GM23338 (cell line): ENCODE measurements around the gene POLK. TPM values are rescaled to one million over a fixed set of nuclear protein-coding genes. Genes with fewer than 3 reads are reported as not detected.

Experiments used
- ATAC-seq: fragments of 200-7000 bp; cut with Tn5 transposase; 3 replicates; pipeline ENCODE4 v1.9.1; 2020
- DNase-seq: peaks from one replicate; pipeline ENCODE4 v3.0.0-alpha.2; 2015; ENCODE audit warnings: low spot score
- H2AFZ ChIP-seq: fragments of 200-600 bp; sonication (generic); 2 replicates; pipeline ENCODE4 v1.8.0; 2016; ENCODE audit warnings: antibody characterized with exemption, mild to moderate bottlenecking, moderate library complexity
- H3F3A ChIP-seq: fragments of 200-600 bp; sonication (generic); replicated peaks from 2 replicates; pipeline ENCODE4 v1.8.0; 2017; ENCODE audit warnings: antibody characterized with exemption, mixed run types, low read depth
- H3K27ac ChIP-seq: fragments of 200-600 bp; sonication (generic); 2 replicates; pipeline ENCODE4 v1.6.1; 2016; ENCODE audit warnings: low read depth
- H3K27me3 ChIP-seq: fragments of 200-600 bp; sonication (generic); 2 replicates; pipeline ENCODE4 v1.8.0; 2016; ENCODE audit warnings: mild to moderate bottlenecking, mixed run types, moderate library complexity; ENCODE audit not compliant: insufficient read depth
- H3K36me3 ChIP-seq: fragments of 200-600 bp; sonication (generic); 2 replicates; pipeline ENCODE4 v1.8.0; 2016; ENCODE audit warnings: mild to moderate bottlenecking; ENCODE audit not compliant: insufficient read depth
- H3K4me1 ChIP-seq: fragments of 200-600 bp; sonication (generic); 2 replicates; pipeline ENCODE4 v1.8.0; 2016; ENCODE audit warnings: mild to moderate bottlenecking, moderate library complexity; ENCODE audit not compliant: insufficient read depth
- H3K4me2 ChIP-seq: fragments of 200-600 bp; sonication (generic); 2 replicates; pipeline ENCODE4 v1.7.1; 2017; ENCODE audit warnings: mixed run types
- H3K4me3 ChIP-seq: fragments of 200-600 bp; sonication (generic); 2 replicates; pipeline ENCODE4 v1.6.1; 2016; ENCODE audit warnings: mixed run types
- H3K79me2 ChIP-seq: fragments of 200-600 bp; sonication (generic); replicated peaks from 2 replicates; pipeline ENCODE4 v1.8.0; 2017; ENCODE audit warnings: mild to moderate bottlenecking; ENCODE audit not compliant: insufficient read depth
- H3K9me2 ChIP-seq: fragments of 200-600 bp; sonication (generic); 2 replicates; pipeline ENCODE4 v1.8.0; 2017; ENCODE audit not compliant: insufficient read depth
- H4K20me1 ChIP-seq: fragments of 200-600 bp; sonication (generic); replicated peaks from 2 replicates; pipeline ENCODE4 v1.8.0; 2017; ENCODE audit warnings: mild to moderate bottlenecking; ENCODE audit not compliant: insufficient read depth
- H3K27ac Mint-ChIP-seq: 2 replicates; pipeline ENCODE4 v1.8.0; 2020; ENCODE audit warnings: inconsistent platforms, mild to moderate bottlenecking, moderate library complexity, mixed read lengths
- H3K27me3 Mint-ChIP-seq: 3 replicates; pipeline ENCODE4 v1.8.0; 2022; ENCODE audit warnings: low read depth, mild to moderate bottlenecking, moderate library complexity, mixed read lengths, inconsistent platforms; ENCODE audit not compliant: insufficient read depth, poor library complexity
- H3K36me3 Mint-ChIP-seq: 3 replicates; pipeline ENCODE4 v1.8.0; 2021; ENCODE audit warnings: low read depth, mild to moderate bottlenecking, inconsistent platforms, moderate library complexity, mixed read lengths
- H3K4me1 Mint-ChIP-seq: 3 replicates; pipeline ENCODE4 v1.8.0; 2020; ENCODE audit warnings: mild to moderate bottlenecking, inconsistent platforms, mixed read lengths
- H3K4me3 Mint-ChIP-seq: 3 replicates; pipeline ENCODE4 v1.8.0; 2021; ENCODE audit warnings: moderate library complexity, mild to moderate bottlenecking, inconsistent platforms, mixed read lengths
- H3K9me3 Mint-ChIP-seq: 3 replicates; pipeline ENCODE4 v1.8.0; 2020; ENCODE audit warnings: moderate library complexity, mild to moderate bottlenecking, inconsistent platforms, mixed read lengths
- CREB1 ChIP-seq: fragments of 250-450 bp; sonication (Bioruptor Pico); IDR thresholded peaks from 2 replicates; pipeline ENCODE4 v1.5.0; 2020; ENCODE audit warnings: low read depth, mild to moderate bottlenecking, moderate library complexity
- EZH2 ChIP-seq: fragments of 200-600 bp; sonication (generic); IDR thresholded peaks from one replicate; pipeline ENCODE4 v1.8.0; 2017; ENCODE audit warnings: antibody characterized with exemption, mild to moderate bottlenecking, low read depth; ENCODE audit not compliant: unreplicated experiment
- EZH2phosphoT487 ChIP-seq: fragments of 200-600 bp; sonication (generic); IDR thresholded peaks from one replicate; pipeline ENCODE4 v1.8.1; 2018; ENCODE audit warnings: antibody characterized with exemption; ENCODE audit not compliant: unreplicated experiment
- POLR2AphosphoS5 ChIP-seq: IDR thresholded peaks from 2 replicates; pipeline ENCODE4 v1.6.1; 2016; ENCODE audit warnings: antibody characterized with exemption, low read depth
- REST ChIP-seq: IDR thresholded peaks from one replicate; pipeline ENCODE4 v1.6.1; 2018; ENCODE audit warnings: antibody characterized with exemption; ENCODE audit not compliant: unreplicated experiment
- STAT1 ChIP-seq: IDR thresholded peaks from one replicate; pipeline ENCODE4 v1.6.1; 2016; ENCODE audit warnings: antibody characterized with exemption; ENCODE audit not compliant: unreplicated experiment
- ZNF331 ChIP-seq: fragments of 250-450 bp; sonication (Bioruptor Pico); IDR thresholded peaks from 2 replicates; pipeline ENCODE4 v1.5.0; 2020; ENCODE audit warnings: low read depth, mild to moderate bottlenecking, moderate library complexity
- polyA plus RNA-seq: library from polyadenylated mRNA; unstranded; fragments of >200 nt; fragmentation: Nextera tagmentation; extraction: Ambion mirVana; gene quantifications from 2 replicates; pipeline ENCODE4 v1.2.1, GENCODE V29; 2016
- total RNA-seq: library from RNA; depleted of rRNA; stranded (reverse); fragments of >200 nt; shearing (Covaris generic); gene quantifications from 2 replicates; pipeline ENCODE4 v1.2.3, GENCODE V29; 2014
- TF ChIP-seq, protein P1 (sequence below): IDR thresholded peaks from 2 replicates; pipeline ENCODE4 v1.6.1; 2016; ENCODE audit warnings: antibody characterized with exemption
- TF ChIP-seq, protein P2 (sequence below), 2 experiments: fragments of 200-600 bp in 1 of 2; sonication (generic) in 1 of 2; conservative IDR thresholded peaks; 2 replicates each; pipeline versions ENCODE4 v1.5.1 to v1.6.1; 2016 to 2017; ENCODE audit warnings: antibody characterized with exemption in 2 of 2, low read depth in 2 of 2, mild to moderate bottlenecking in 2 of 2, moderate library complexity in 1 of 2

POLK gene
- total and polyA plus RNA-seq, 2 experiments from 2014 or later = 6.3 to 14.5 TPM

DNA sequence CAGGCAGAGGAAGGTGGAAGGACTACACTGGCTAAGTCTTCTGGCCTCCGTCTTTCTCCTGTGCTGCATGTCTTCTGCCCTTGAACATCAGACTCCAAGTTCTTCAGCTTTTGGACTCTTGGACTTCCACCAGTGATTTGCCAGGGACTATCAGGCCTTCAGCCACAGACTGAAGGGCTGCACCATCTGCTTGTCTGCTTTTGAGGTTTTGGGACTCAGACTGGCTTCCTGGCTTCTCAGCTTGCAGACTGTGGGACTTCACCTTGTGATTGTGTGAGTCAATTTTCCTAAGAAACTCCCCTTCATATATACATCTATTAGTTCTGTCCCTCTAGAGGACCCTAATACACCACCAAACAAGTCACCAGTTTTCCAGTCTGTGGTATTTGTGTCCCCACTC is 89.9 kb downstream of the POLK start (continued):
- TF ChIP-seq EZH2 = no peak
- no peak for TF ChIP-seq REST

DNA sequence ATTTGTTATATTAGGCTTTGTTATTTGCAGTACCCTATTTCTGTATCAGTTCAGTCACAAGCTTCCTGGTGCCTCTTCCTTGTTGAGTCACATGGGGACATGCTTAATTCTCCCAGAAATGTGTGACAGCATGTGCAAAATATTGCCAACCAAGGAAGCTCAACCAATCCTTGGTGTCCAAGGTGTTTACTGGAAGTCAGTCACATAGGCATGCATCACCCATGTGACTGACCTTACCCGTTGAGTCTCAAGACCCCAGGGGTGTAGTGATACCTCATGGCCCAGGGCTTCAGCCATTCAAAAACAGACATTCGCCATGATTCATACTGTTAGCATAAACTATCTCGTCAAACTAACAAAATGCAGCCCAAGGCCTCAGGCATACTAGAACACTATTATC is 90.3 kb downstream of the POLK start:
- H2AFZ ChIP-seq = no peak overlapping the region
- no peak overlapping the region for H3K4me3 ChIP-seq
- H3K27me3 Mint-ChIP-seq = no peaks in the 10 kb centered on the region
- H3K4me1 Mint-ChIP-seq = peaks cover 7% of the 10 kb centered on the region
- no peak overlapping the region; the same call in 1 of the 2 replicates for H3K27ac Mint-ChIP-seq
- H3K27ac ChIP-seq = no peak overlapping the region
- peaks cover 12% of the 10 kb centered on the region for H3K4me1 ChIP-seq
- no peaks in the 10 kb centered on the region for H4K20me1 ChIP-seq
- ATAC-seq = no peak
- H3K79me2 ChIP-seq = no peaks in the 10 kb centered on the region
- no peaks in the 10 kb centered on the region for H3K36me3 ChIP-seq
- no peak for DNase-seq
- no peaks in the 10 kb centered on the region for H3K36me3 Mint-ChIP-seq
- H3K27me3 ChIP-seq = no peaks in the 10 kb centered on the region
- no peak overlapping the region for H3K4me3 Mint-ChIP-seq
- no peaks in the 10 kb centered on the region for H3F3A ChIP-seq
- H3K9me2 ChIP-seq = peaks cover 5% of the 10 kb centered on the region; the same call in 1 of the 2 replicates
- no peak overlapping the region for H3K4me2 ChIP-seq
- no peaks in the 10 kb centered on the region for H3K9me3 Mint-ChIP-seq
- TF ChIP-seq ZNF331 (CRISPR knock-in tag) = no peak
- TF ChIP-seq POLR2AphosphoS5 = no peak
- no peak for TF ChIP-seq REST
- no peak for TF ChIP-seq STAT1
- TF ChIP-seq, protein P1, sequence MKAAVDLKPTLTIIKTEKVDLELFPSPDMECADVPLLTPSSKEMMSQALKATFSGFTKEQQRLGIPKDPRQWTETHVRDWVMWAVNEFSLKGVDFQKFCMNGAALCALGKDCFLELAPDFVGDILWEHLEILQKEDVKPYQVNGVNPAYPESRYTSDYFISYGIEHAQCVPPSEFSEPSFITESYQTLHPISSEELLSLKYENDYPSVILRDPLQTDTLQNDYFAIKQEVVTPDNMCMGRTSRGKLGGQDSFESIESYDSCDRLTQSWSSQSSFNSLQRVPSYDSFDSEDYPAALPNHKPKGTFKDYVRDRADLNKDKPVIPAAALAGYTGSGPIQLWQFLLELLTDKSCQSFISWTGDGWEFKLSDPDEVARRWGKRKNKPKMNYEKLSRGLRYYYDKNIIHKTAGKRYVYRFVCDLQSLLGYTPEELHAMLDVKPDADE = no peak
- no peak for TF ChIP-seq CREB1 (CRISPR knock-in tag)
- TF ChIP-seq EZH2phosphoT487 = no peak
- TF ChIP-seq, protein P2, sequence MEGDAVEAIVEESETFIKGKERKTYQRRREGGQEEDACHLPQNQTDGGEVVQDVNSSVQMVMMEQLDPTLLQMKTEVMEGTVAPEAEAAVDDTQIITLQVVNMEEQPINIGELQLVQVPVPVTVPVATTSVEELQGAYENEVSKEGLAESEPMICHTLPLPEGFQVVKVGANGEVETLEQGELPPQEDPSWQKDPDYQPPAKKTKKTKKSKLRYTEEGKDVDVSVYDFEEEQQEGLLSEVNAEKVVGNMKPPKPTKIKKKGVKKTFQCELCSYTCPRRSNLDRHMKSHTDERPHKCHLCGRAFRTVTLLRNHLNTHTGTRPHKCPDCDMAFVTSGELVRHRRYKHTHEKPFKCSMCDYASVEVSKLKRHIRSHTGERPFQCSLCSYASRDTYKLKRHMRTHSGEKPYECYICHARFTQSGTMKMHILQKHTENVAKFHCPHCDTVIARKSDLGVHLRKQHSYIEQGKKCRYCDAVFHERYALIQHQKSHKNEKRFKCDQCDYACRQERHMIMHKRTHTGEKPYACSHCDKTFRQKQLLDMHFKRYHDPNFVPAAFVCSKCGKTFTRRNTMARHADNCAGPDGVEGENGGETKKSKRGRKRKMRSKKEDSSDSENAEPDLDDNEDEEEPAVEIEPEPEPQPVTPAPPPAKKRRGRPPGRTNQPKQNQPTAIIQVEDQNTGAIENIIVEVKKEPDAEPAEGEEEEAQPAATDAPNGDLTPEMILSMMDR (conservative IDR thresholded peaks at IDR 0.05; ENCODE audit: low read depth in 2 of 2) = no peak
- no peak for TF ChIP-seq EZH2
